Tibial artery (tissue), 4 donors: ENCODE results near the gene FILIP1.

ENCODE experiments used
- DNase-seq, 2 donors: peaks; one replicate each; pipeline ENCODE4 v3.0.0-alpha.2; 2019
- H3K27ac ChIP-seq, 2 donors: fragments of 200-600 bp; sonication (generic) in 1 of 2; 1 replicate in 1 of 2; 2 replicates in 1 of 2; pipeline ENCODE4 v1.5.1; 2018 to 2019; ENCODE audit warnings: mild to moderate bottlenecking in 1 of 2
- H3K27me3 ChIP-seq, 2 donors: fragments of 200-600 bp; sonication (generic) in 1 of 2; one replicate each; pipeline versions ENCODE4 v1.5.1 to v1.6.0; 2016 to 2019
- H3K36me3 ChIP-seq, 3 donors: fragments of 200-600 bp; sonication (generic) in 2 of 3; one replicate each; pipeline ENCODE4 v1.5.1; 2016 to 2019; ENCODE audit warnings: mild to moderate bottlenecking in 2 of 3
- H3K4me1 ChIP-seq, 4 donors: fragments of 200-600 bp; sonication (generic) in 2 of 4; 1 replicate in 3 of 4; 2 replicates in 1 of 4; pipeline ENCODE4 v1.5.1; 2016 to 2019
- H3K4me3 ChIP-seq, 2 donors: fragments of 200-600 bp; sonication (generic) in 1 of 2; 1 replicate in 1 of 2; 2 replicates in 1 of 2; pipeline ENCODE4 v1.5.1; 2018 to 2019; ENCODE audit warnings: mild to moderate bottlenecking in 2 of 2
- H3K9me3 ChIP-seq, 3 donors: fragments of 200-600 bp; sonication (generic) in 1 of 3; one replicate each; pipeline ENCODE4 v1.5.1; 2016 to 2019
- CTCF ChIP-seq, 2 experiments: fragments of 200-600 bp in 1 of 2; fragments of 450-650 bp in 1 of 2; IDR thresholded peaks; one replicate each; pipeline ENCODE4 v1.5.1; 2017 to 2019; ENCODE audit warnings: antibody characterized with exemption in 2 of 2, mild to moderate bottlenecking in 1 of 2, moderate library complexity in 1 of 2
- intact Hi-C: fragments of 100-400 bp; cut with DNase I; formaldehyde crosslinking; loops from one replicate; pipeline ENCODE4 v1.15.0; 2023; ENCODE audit warnings: low total_unique reads

FILIP1 gene

GRCh38 chr6:75331151-75331550 is 162.4 kb downstream of the FILIP1 start:
- intact Hi-C loops, result no loop called here

DNA sequence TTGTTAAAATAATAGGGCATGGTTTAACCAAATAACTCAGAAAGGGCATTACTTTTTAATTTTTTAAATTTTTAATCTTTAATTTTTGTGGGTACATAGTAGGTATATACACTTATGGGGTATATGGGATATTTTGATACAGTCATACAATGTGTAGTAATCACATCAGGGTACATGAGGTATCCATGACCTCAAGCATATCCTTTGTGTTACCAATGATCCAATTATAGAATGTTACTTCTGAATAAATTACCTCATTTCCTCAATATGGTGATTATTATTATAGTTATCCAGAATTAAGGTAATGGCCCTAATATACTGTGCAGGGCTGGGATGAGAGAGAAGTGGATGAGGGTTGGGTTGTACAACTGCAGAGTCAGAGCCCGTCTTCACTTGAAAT is 163.9 kb downstream of the FILIP1 start:
- intact Hi-C loops, result no loop called here
- Histone ChIP-seq H3K9me3 (no peaks in the 10 kb centered on the region), H3K4me1 (peaks cover 0 to 13% (median 7%) of the 10 kb centered on the region in 4 donors), H3K27me3 (no peaks in the 10 kb centered on the region), H3K27ac (no peak overlapping the region), H3K4me3 (no peak overlapping the region), H3K36me3 (no peaks in the 10 kb centered on the region)
- no peak for DNase-seq
- no peak for TF ChIP-seq CTCF (IDR thresholded peaks at IDR 0.05)

More at GRCh38 chr6:75331151-75331550, 162.4 kb downstream of the FILIP1 start:
- Histone ChIP-seq H3K36me3 (no peaks in the 10 kb centered on the region), H3K4me3 (no peak overlapping the region), H3K9me3 (no peaks in the 10 kb centered on the region), H3K27ac (no peak overlapping the region), H3K4me1 (peaks cover 0 to 24% (median 13%) of the 10 kb centered on the region in 4 donors), H3K27me3 (no peaks in the 10 kb centered on the region)
- DNase-seq, result no peak
- TF ChIP-seq CTCF (IDR thresholded peaks at IDR 0.05), result no peak

DNA sequence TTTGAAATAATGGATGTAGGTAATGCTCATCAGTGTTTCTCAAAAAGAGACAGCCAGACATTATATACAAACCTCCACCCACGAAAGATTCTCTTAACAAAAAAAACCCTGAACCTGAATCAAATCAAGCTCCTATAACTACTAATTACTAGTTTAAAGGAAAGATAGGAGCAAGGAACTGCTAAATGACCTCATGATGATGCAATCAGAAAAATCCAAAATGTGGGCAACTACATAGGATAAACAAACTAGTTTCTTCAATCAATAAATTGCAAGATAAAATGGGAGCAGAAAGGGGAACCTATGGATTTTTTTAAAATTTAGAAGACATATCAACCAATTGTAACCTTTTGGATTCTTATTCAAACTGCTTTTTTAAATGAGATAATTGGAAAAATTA is 165.8 kb downstream of the FILIP1 start:
- Histone ChIP-seq H3K4me3 (no peak overlapping the region), H3K4me1 (no peaks in the 10 kb centered on the region), H3K27me3 (no peaks in the 10 kb centered on the region), H3K27ac (no peak overlapping the region), H3K9me3 (no peaks in the 10 kb centered on the region), H3K36me3 (no peaks in the 10 kb centered on the region)
- no peak for TF ChIP-seq CTCF (IDR thresholded peaks at IDR 0.05)
- no peak for DNase-seq
- intact Hi-C loops, result no loop called here

- no peaks in the 10 kb centered on the region for H3K4me1 ChIP-seq
- H3K36me3 ChIP-seq, result no peaks in the 10 kb centered on the region
- H3K4me3 ChIP-seq, result no peak overlapping the region
- intact Hi-C loops, result no loop called here
- no peak overlapping the region for H3K27ac ChIP-seq
- no peak for DNase-seq
- no peaks in the 10 kb centered on the region for H3K27me3 ChIP-seq
- no peak for TF ChIP-seq CTCF (IDR thresholded peaks at IDR 0.05)
- H3K9me3 ChIP-seq, result no peaks in the 10 kb centered on the region
Observed at GRCh38 chr6:75326557-75327258, 166.9 kb downstream of the FILIP1 start.

- Histone ChIP-seq H3K4me1 (peaks cover 0 to 23% (median 6%) of the 10 kb centered on the region in 4 donors), H3K27me3 (no peaks in the 10 kb centered on the region), H3K4me3 (no peak overlapping the region), H3K9me3 (no peaks in the 10 kb centered on the region), H3K36me3 (no peaks in the 10 kb centered on the region), H3K27ac (no peak overlapping the region)
- intact Hi-C loops, result no loop called here
- DNase-seq, result no peak
- TF ChIP-seq CTCF (IDR thresholded peaks at IDR 0.05), result no peak
Observed at GRCh38 chr6:75318900-75319299, 174.7 kb downstream of the FILIP1 start.
